Neuronal stem cell (in vitro differentiated cells): ENCODE data around the gene UIMC1.

Experiments used
- DNase-seq: peaks from one replicate; pipeline ENCODE4 v3.0.0-alpha.2; 2013; ENCODE audit warnings: low spot score
- H2AFZ ChIP-seq: one replicate; pipeline ENCODE4 v1.6.1; 2013; ENCODE audit warnings: mild to moderate bottlenecking, low read length, inconsistent platforms
- H2AK5ac ChIP-seq: 2 replicates; pipeline ENCODE4 v1.6.1; 2013; ENCODE audit warnings: low read depth, mild to moderate bottlenecking, inconsistent platforms, low read length, moderate library complexity, mixed read lengths
- H2BK120ac ChIP-seq: 2 replicates; pipeline ENCODE4 v1.6.1; 2013; ENCODE audit warnings: low read depth, mild to moderate bottlenecking, inconsistent platforms, low read length, moderate library complexity, mixed read lengths
- H2BK12ac ChIP-seq: one replicate; pipeline ENCODE4 v1.6.1; 2013; ENCODE audit warnings: low read length, inconsistent platforms
- H2BK15ac ChIP-seq: 2 replicates; pipeline ENCODE4 v1.6.1; 2013; ENCODE audit warnings: mild to moderate bottlenecking, low read length, inconsistent platforms, mixed read lengths
- H2BK5ac ChIP-seq: one replicate; pipeline ENCODE4 v1.6.1; 2013; ENCODE audit warnings: inconsistent platforms, mild to moderate bottlenecking, low read length, moderate library complexity
- H3K14ac ChIP-seq: one replicate; pipeline ENCODE4 v1.6.1; 2013; ENCODE audit warnings: low read length, inconsistent platforms
- H3K18ac ChIP-seq: 2 replicates; pipeline ENCODE4 v1.6.1; 2013; ENCODE audit warnings: low read length, inconsistent platforms
- H3K23ac ChIP-seq: 2 replicates; pipeline ENCODE4 v1.6.1; 2013; ENCODE audit warnings: low read depth, mild to moderate bottlenecking, mixed read lengths, low read length, inconsistent platforms; ENCODE audit not compliant: poor library complexity
- H3K27ac ChIP-seq: replicated peaks from 3 replicates; pipeline ENCODE4 v1.5.1; 2013; ENCODE audit warnings: low read length, inconsistent platforms
- H3K27me3 ChIP-seq, 3 experiments: 2 replicates each; pipeline ENCODE4 v1.6.1; 2013; ENCODE audit warnings: low read length in 3 of 3, mild to moderate bottlenecking in 2 of 3, inconsistent platforms in 1 of 3, low read depth in 1 of 3, mixed read lengths in 1 of 3, moderate library complexity in 1 of 3; ENCODE audit not compliant: control insufficient read depth in 3 of 3, insufficient read depth in 3 of 3
- H3K36me3 ChIP-seq, 2 donors: replicated peaks in 1 of 2; 2 replicates each; pipeline ENCODE4 v1.6.1; 2013; ENCODE audit warnings: low read length in 2 of 2; ENCODE audit not compliant: control insufficient read depth in 2 of 2, insufficient read depth in 2 of 2
- H3K4ac ChIP-seq: 2 replicates; pipeline ENCODE4 v1.6.1; 2013; ENCODE audit warnings: inconsistent platforms, mild to moderate bottlenecking, low read length, moderate library complexity
- H3K4me1 ChIP-seq, 2 donors: 1 replicate in 1 of 2; 2 replicates in 1 of 2; pipeline ENCODE4 v1.6.1; 2013; ENCODE audit warnings: low read length in 2 of 2, low read depth in 1 of 2; ENCODE audit not compliant: control insufficient read depth in 2 of 2, insufficient read depth in 1 of 2
- H3K4me2 ChIP-seq: one replicate; pipeline ENCODE4 v1.6.1; 2013; ENCODE audit warnings: mild to moderate bottlenecking, low read length, inconsistent platforms; ENCODE audit not compliant: insufficient read depth, poor library complexity, severe bottlenecking
- H3K4me3 ChIP-seq, 2 donors: 2 replicates each; pipeline ENCODE4 v1.5.1; 2013; ENCODE audit warnings: low read length in 2 of 2, mild to moderate bottlenecking in 2 of 2, inconsistent platforms in 1 of 2, moderate library complexity in 1 of 2
- H3K79me1 ChIP-seq: one replicate; pipeline ENCODE4 v1.6.1; 2013; ENCODE audit warnings: low read depth, mild to moderate bottlenecking, inconsistent platforms, low read length, moderate library complexity
- H3K9ac ChIP-seq: one replicate; pipeline ENCODE4 v1.6.1; 2013; ENCODE audit warnings: mild to moderate bottlenecking, low read depth, low read length, inconsistent platforms; ENCODE audit not compliant: poor library complexity
- H3K9me3 ChIP-seq, 2 donors: replicated peaks in 1 of 2; 2 replicates each; pipeline versions ENCODE3 to v1.6.1; 2013; ENCODE audit warnings: low read length in 2 of 2, mild to moderate bottlenecking in 2 of 2, inconsistent platforms in 1 of 2, low read depth in 1 of 2, mixed read lengths in 1 of 2, moderate library complexity in 1 of 2; ENCODE audit not compliant: control insufficient read depth in 2 of 2, insufficient read depth in 1 of 2
- H4K8ac ChIP-seq: one replicate; pipeline ENCODE4 v1.6.1; 2013; ENCODE audit warnings: low read depth, mild to moderate bottlenecking, inconsistent platforms, low read length, moderate library complexity
- H4K91ac ChIP-seq: one replicate; pipeline ENCODE4 v1.6.1; 2013; ENCODE audit warnings: low read length, low read depth, mild to moderate bottlenecking, inconsistent platforms; ENCODE audit not compliant: poor library complexity
- WGBS, 2 donors: extraction: QIAGEN DNeasy Blood & Tissue Kit; methylation state at CpG; one replicate each; pipeline ENCODE4 v1.1.7; 2013; ENCODE audit warnings: missing lambda C conversion rate in 2 of 2, mixed read lengths in 1 of 2; ENCODE audit not compliant: insufficient read length in 2 of 2, insufficient replicate concordance in 1 of 2; ENCODE audit errors: extremely low coverage in 2 of 2; 5-methylcytosine and 5-hydroxymethylcytosine counted together

Gene UIMC1

GRCh38 chr5:176902102-176902814 lies 104.3 kb downstream of the UIMC1 start:
- Histone ChIP-seq H3K9me3 (no peaks in the 10 kb centered on the region), H3K4me3 (no peak overlapping the region), H2AFZ (no peak overlapping the region), H3K27me3 (no peaks in the 10 kb centered on the region), H3K79me1 (no peaks in the 10 kb centered on the region), H4K91ac (no peak overlapping the region), H2BK15ac (no peak overlapping the region), H3K4me1 (peaks cover 0 to 8% of the 10 kb centered on the region in 2 donors), H3K36me3 (peaks cover 25 to 61% of the 10 kb centered on the region in 2 donors), H3K4ac (no peak overlapping the region), H2BK5ac (no peak overlapping the region), H3K9ac (no peak overlapping the region), H3K23ac (no peak overlapping the region), H3K27ac (no peak overlapping the region), H2BK12ac (no peak overlapping the region), H3K14ac (no peak overlapping the region), H4K8ac (no peak overlapping the region), H2AK5ac (no peak overlapping the region), H2BK120ac (no peak overlapping the region), H3K18ac (no peak overlapping the region), H3K4me2 (no peak overlapping the region)
- no CpG with 5 or more reads among the region's 6 CpGs for WGBS, 2 donors
- no peak for DNase-seq

GRCh38 chr5:176901260-176902101 lies 105.1 kb downstream of the UIMC1 start:
- no peaks in the 10 kb centered on the region for H3K27me3 ChIP-seq
- H3K9me3 ChIP-seq, result peaks cover 0 to under 1% of the 10 kb centered on the region in 2 donors
- no peak overlapping the region for H3K4me2 ChIP-seq
- no peak overlapping the region for H3K27ac ChIP-seq
- no peak overlapping the region for H3K14ac ChIP-seq
- H4K8ac ChIP-seq, result no peak overlapping the region
- H3K4me1 ChIP-seq, result peaks cover 0 to 8% of the 10 kb centered on the region in 2 donors
- no peak overlapping the region for H4K91ac ChIP-seq
- no peak overlapping the region for H2BK5ac ChIP-seq
- no CpG with 5 or more reads among the region's 12 CpGs for WGBS, 2 donors
- H3K23ac ChIP-seq, result no peak overlapping the region
- H3K36me3 ChIP-seq, result peaks cover 20 to 53% of the 10 kb centered on the region in 2 donors
- no peak overlapping the region for H3K9ac ChIP-seq
- no peak overlapping the region for H2BK12ac ChIP-seq
- no peak overlapping the region for H3K18ac ChIP-seq
- H2AK5ac ChIP-seq, result no peak overlapping the region
- no peak for DNase-seq
- no peaks in the 10 kb centered on the region for H3K79me1 ChIP-seq
- H3K4me3 ChIP-seq, result no peak overlapping the region
- no peak overlapping the region for H2AFZ ChIP-seq
- H3K4ac ChIP-seq, result no peak overlapping the region
- H2BK15ac ChIP-seq, result no peak overlapping the region
- no peak overlapping the region for H2BK120ac ChIP-seq

DNA sequence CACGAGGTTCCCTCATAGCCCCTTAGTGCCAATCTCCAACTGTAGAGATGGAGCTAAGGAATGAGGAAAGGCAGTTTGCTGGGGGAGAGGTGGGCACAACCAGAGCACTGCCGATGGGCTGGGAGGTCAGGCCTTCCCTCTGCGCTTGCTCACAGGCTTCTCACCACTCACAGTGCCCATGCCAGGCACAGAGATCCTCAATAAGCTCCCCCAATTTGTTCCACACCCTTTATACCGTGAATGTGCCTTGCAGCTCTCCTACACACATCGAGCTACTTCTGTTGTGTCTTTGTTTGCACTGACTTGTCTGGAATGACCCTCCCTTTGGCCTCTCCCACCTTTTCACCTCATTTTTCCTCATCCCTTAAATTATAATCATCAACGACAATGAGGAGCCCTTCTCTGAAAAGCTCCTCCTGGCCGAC lies 105.8 kb downstream of the UIMC1 start:
- Histone ChIP-seq H2BK12ac (no peak overlapping the region), H3K4ac (no peak overlapping the region), H3K27me3 (no peaks in the 10 kb centered on the region), H3K9ac (no peak overlapping the region), H3K79me1 (no peaks in the 10 kb centered on the region), H3K14ac (no peak overlapping the region), H3K18ac (peak overlapping the region; percentile 1), H3K27ac (no peak overlapping the region), H2BK120ac (no peak overlapping the region), H3K23ac (no peak overlapping the region), H3K36me3 (peaks cover 14 to 46% of the 10 kb centered on the region in 2 donors), H3K4me1 (peaks cover 0 to 8% of the 10 kb centered on the region in 2 donors), H3K4me2 (no peak overlapping the region), H4K91ac (no peak overlapping the region), H2BK15ac (no peak overlapping the region), H2AK5ac (no peak overlapping the region), H2BK5ac (no peak overlapping the region), H4K8ac (no peak overlapping the region), H3K4me3 (no peak overlapping the region), H2AFZ (no peak overlapping the region), H3K9me3 (peaks cover 0 to 2% of the 10 kb centered on the region in 2 donors)
- no peak for DNase-seq
- WGBS, 2 donors, result no CpG with 5 or more reads among the region's 7 CpGs
